Endodermal cell (in vitro differentiated cells): ENCODE data around the gene RRP36. TPM values are rescaled to one million over a fixed set of nuclear protein-coding genes. Genes with fewer than 3 reads are reported as not detected.

Source experiments
- DNase-seq: peaks from one replicate; pipeline ENCODE4 v3.0.0-alpha.2; 2017
- H3K27ac ChIP-seq: 2 replicates; pipeline ENCODE4 v1.5.1; 2013; ENCODE audit warnings: mild to moderate bottlenecking, low read depth, low read length, moderate library complexity
- H3K27me3 ChIP-seq: 2 replicates; pipeline ENCODE4 v1.6.1; 2013; ENCODE audit warnings: mild to moderate bottlenecking, low read length, moderate library complexity; ENCODE audit not compliant: insufficient read depth, control insufficient read depth, poor library complexity, severe bottlenecking
- H3K36me3 ChIP-seq: 2 replicates; pipeline ENCODE4 v1.7.0; 2013; ENCODE audit warnings: mild to moderate bottlenecking, low read length, moderate library complexity; ENCODE audit not compliant: control insufficient read depth, insufficient read depth
- H3K4me1 ChIP-seq: one replicate; pipeline ENCODE4 v1.7.0; 2013; ENCODE audit warnings: low read length; ENCODE audit not compliant: control insufficient read depth, insufficient read depth
- H3K4me3 ChIP-seq: 2 replicates; pipeline ENCODE4 v1.5.1; 2013; ENCODE audit warnings: mild to moderate bottlenecking, low read length, moderate library complexity
- H3K9ac ChIP-seq: 2 replicates; pipeline ENCODE4 v1.6.1; 2013; ENCODE audit warnings: mild to moderate bottlenecking, low read length, moderate library complexity; ENCODE audit not compliant: poor library complexity, severe bottlenecking; ENCODE audit errors: extremely low read depth
- H3K9me3 ChIP-seq: 2 replicates; pipeline ENCODE4 v1.6.1; 2013; ENCODE audit warnings: mild to moderate bottlenecking, low read length, moderate library complexity; ENCODE audit not compliant: control insufficient read depth
- H3K27ac Mint-ChIP-seq: 2 replicates; pipeline ENCODE4 v1.8.0; 2020; ENCODE audit warnings: mixed read lengths
- H3K27me3 Mint-ChIP-seq: 2 replicates; pipeline ENCODE4 v1.8.0; 2021; ENCODE audit warnings: mild to moderate bottlenecking, mixed read lengths; ENCODE audit not compliant: insufficient read depth
- H3K36me3 Mint-ChIP-seq: 2 replicates; pipeline ENCODE4 v1.8.0; 2020; ENCODE audit warnings: low read depth, mixed read lengths
- H3K4me1 Mint-ChIP-seq: 2 replicates; pipeline ENCODE4 v1.8.0; 2020; ENCODE audit warnings: mixed read lengths
- H3K4me3 Mint-ChIP-seq: 2 replicates; pipeline ENCODE4 v1.8.0; 2020; ENCODE audit warnings: mild to moderate bottlenecking, moderate library complexity, mixed read lengths
- H3K9me3 Mint-ChIP-seq: 2 replicates; pipeline ENCODE4 v1.8.0; 2020; ENCODE audit warnings: mild to moderate bottlenecking, mixed read lengths
- WGBS, 2 experiments: methylation state at CpG; one replicate each; pipeline versions ENCODE4 v1.1.5 to v1.1.7; 2013; ENCODE audit warnings: missing lambda C conversion rate in 2 of 2, mixed read lengths in 1 of 2; ENCODE audit not compliant: insufficient coverage in 1 of 2, insufficient read length in 1 of 2; 5-methylcytosine and 5-hydroxymethylcytosine counted together
- total RNA-seq, 2 donors: library from RNA; stranded (reverse); fragmentation: NEBNext Ultra II Directional in 1 of 2; extraction: Animal tissue kit (Norgen Biotek cat#: 25700) in 1 of 2; gene quantifications; 2 replicates in 1 of 2; 3 replicates in 1 of 2; pipeline ENCODE4 v1.2.1, GENCODE V29; 2021
- TF ChIP-seq, protein P1 (sequence below): fragments of 200-600 bp; sonication (generic); conservative IDR thresholded peaks from 2 replicates; pipeline ENCODE4 v1.5.0; 2021; ENCODE audit warnings: antibody characterized with exemption, mild to moderate bottlenecking

The RRP36 gene
- total RNA-seq, 2 donors from 2014 or later, result 76.9 to 80.6 TPM

DNA sequence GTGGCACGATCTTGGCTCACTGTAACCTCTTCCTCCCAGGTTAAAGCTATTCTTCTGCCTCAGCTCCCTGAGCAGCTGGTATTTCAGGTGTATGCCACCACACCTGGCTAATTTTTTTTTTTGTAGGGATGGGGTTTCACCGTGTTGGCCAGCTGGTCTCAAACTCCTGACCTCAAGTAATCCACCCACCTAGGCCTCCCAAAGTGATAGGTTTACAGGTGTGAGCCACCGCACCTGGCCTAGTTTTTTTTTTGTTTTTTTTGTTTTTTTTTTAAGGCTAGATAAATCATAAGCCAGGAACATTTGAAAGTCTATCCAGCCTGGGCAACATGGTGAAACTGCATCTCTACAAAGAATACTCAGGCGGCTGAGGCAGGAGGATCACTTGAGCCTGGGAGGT, 10.9 kb downstream of the RRP36 start:
- no peaks in the 10 kb centered on the region for H3K9me3 ChIP-seq
- Mint-ChIP-seq H3K9me3 (no peaks in the 10 kb centered on the region), H3K27me3 (no peaks in the 10 kb centered on the region), H3K36me3 (peaks cover 84% of the 10 kb centered on the region), H3K27ac (no peak overlapping the region), H3K4me3 (no peak overlapping the region), H3K4me1 (no peaks in the 10 kb centered on the region)
- 87 to 99% methylated on average over 2 to 4 of the region's 4 CpGs for WGBS, 2 experiments
- H3K4me3 ChIP-seq, result no peak overlapping the region
- no peak overlapping the region for H3K27ac ChIP-seq
- DNase-seq, result no peak
- TF ChIP-seq, protein P1, sequence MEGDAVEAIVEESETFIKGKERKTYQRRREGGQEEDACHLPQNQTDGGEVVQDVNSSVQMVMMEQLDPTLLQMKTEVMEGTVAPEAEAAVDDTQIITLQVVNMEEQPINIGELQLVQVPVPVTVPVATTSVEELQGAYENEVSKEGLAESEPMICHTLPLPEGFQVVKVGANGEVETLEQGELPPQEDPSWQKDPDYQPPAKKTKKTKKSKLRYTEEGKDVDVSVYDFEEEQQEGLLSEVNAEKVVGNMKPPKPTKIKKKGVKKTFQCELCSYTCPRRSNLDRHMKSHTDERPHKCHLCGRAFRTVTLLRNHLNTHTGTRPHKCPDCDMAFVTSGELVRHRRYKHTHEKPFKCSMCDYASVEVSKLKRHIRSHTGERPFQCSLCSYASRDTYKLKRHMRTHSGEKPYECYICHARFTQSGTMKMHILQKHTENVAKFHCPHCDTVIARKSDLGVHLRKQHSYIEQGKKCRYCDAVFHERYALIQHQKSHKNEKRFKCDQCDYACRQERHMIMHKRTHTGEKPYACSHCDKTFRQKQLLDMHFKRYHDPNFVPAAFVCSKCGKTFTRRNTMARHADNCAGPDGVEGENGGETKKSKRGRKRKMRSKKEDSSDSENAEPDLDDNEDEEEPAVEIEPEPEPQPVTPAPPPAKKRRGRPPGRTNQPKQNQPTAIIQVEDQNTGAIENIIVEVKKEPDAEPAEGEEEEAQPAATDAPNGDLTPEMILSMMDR, result no peak
- H3K36me3 ChIP-seq, result peaks cover 68% of the 10 kb centered on the region
- H3K9ac ChIP-seq, result no peak overlapping the region
- no peaks in the 10 kb centered on the region for H3K27me3 ChIP-seq
- no peaks in the 10 kb centered on the region for H3K4me1 ChIP-seq

DNA sequence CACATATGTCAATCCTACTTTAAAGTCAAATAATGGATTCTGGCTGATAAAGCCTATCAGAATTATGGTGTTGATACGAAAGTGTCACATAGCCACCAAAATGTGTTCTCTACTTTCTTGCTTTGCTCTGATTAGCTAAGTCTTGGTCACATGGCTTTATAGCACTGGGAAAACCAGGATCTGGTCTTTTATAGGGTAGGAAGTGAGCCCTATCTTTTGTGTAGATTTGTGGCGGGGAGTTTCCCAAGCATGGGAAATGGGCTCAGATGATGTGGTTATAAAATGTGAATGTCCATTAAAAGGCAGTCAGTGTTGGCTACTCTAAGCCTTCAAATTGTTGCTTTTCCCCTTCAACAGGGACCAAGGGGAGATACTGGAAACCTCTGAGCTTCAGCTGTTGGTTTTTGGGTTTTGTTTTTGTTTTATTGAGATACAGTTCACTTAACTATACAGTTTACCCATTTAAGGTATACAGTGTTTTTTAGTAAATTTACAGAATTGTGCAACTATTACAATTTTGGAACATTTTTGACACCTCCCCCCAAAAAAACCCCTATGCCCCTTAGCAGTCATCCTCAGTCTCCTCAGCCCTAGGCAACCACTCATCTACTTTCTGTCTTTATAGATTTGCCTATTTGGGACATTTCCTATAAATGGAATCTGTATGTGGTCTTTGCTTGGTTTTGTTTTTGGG, 12.2 kb downstream of the RRP36 start:
- H3K27ac Mint-ChIP-seq, result peak overlapping the region; percentile 15
- H3K36me3 Mint-ChIP-seq, result peaks cover 85% of the 10 kb centered on the region
- no peaks in the 10 kb centered on the region for H3K4me1 Mint-ChIP-seq
- no peaks in the 10 kb centered on the region for H3K27me3 Mint-ChIP-seq
- no peak overlapping the region for H3K4me3 Mint-ChIP-seq
- Histone ChIP-seq H3K9me3 (no peaks in the 10 kb centered on the region), H3K4me1 (no peaks in the 10 kb centered on the region), H3K9ac (no peak overlapping the region), H3K36me3 (peaks cover 70% of the 10 kb centered on the region), H3K27ac (no peak overlapping the region), H3K4me3 (no peak overlapping the region), H3K27me3 (no peaks in the 10 kb centered on the region)
- WGBS, 2 experiments, result 91 to 100% methylated on average over 1 to 2 of the region's 2 CpGs
- TF ChIP-seq, protein P1, result no peak
- no peaks in the 10 kb centered on the region for H3K9me3 Mint-ChIP-seq
- DNase-seq, result no peak

DNA sequence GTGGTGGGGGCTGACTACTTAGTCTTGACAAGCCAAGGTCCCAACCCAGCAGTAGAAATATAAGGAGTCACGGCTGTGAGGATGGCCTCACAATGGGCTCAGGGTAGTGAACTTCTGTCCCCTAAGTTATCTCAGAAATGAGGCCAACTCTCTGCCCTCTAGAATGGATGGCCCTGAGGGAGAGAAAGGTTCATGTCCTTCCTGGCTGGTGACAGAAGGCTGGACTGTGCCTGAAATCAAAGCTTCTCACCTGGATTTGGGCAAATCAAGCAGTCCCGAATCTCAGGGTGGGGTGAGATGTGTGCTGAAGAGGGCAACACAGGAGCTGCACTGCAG, 12.7 kb downstream of the RRP36 start:
- WGBS, 2 experiments, result 92 to 94% methylated on average over 1 to 2 of the region's 2 CpGs
- Mint-ChIP-seq H3K4me1 (no peaks in the 10 kb centered on the region), H3K36me3 (peaks cover 84% of the 10 kb centered on the region), H3K27ac (no peak overlapping the region), H3K9me3 (no peaks in the 10 kb centered on the region), H3K27me3 (no peaks in the 10 kb centered on the region), H3K4me3 (no peak overlapping the region)
- DNase-seq, result no peak
- Histone ChIP-seq H3K27me3 (no peaks in the 10 kb centered on the region), H3K4me3 (no peak overlapping the region), H3K9me3 (no peaks in the 10 kb centered on the region), H3K4me1 (no peaks in the 10 kb centered on the region), H3K36me3 (peaks cover 71% of the 10 kb centered on the region), H3K9ac (no peak overlapping the region), H3K27ac (no peak overlapping the region)
- TF ChIP-seq, protein P1, result no peak
